SU-DHL-6 (cell line): Measurements from ENCODE around the gene PGAP6.
"Not testable (repeated sequence)": the region's sequence is repeated elsewhere in the genome, so short reads cannot be mapped to it uniquely, and the experiment has no call there.

Experiments used
- H2AFZ ChIP-seq: fragments of 200-600 bp; sonication (generic); 2 replicates; pipeline ENCODE4 v1.6.1; 2014; ENCODE audit warnings: low read depth, mild to moderate bottlenecking, moderate library complexity, mixed read lengths, antibody characterized with exemption, low read length; ENCODE audit not compliant: severe bottlenecking
- H3F3A ChIP-seq: fragments of 200-600 bp; shearing (Covaris generic); 2 replicates; pipeline ENCODE4 v1.6.0; 2016; ENCODE audit warnings: antibody characterized with exemption, mild to moderate bottlenecking; ENCODE audit not compliant: insufficient read depth
- H3K27ac ChIP-seq: fragments of 200-600 bp; sonication (generic); 2 replicates; pipeline ENCODE4 v1.5.1; 2016; ENCODE audit warnings: low read depth, mild to moderate bottlenecking, low read length, moderate library complexity, mixed read lengths
- H3K27me3 ChIP-seq: fragments of 200-600 bp; sonication (generic), shearing (Covaris generic); 2 replicates; pipeline ENCODE4 v1.6.0; 2014; ENCODE audit warnings: mild to moderate bottlenecking, low read length
- H3K36me3 ChIP-seq: fragments of 200-600 bp; sonication (generic); 2 replicates; pipeline ENCODE4 v1.6.1; 2014; ENCODE audit warnings: mild to moderate bottlenecking, low read length, mixed read lengths
- H3K4me2 ChIP-seq: fragments of 300-600, 200-600 bp; shearing (Covaris generic), sonication (generic); 2 replicates; pipeline ENCODE4 v1.6.0; 2014; ENCODE audit warnings: low read length, low read depth, mild to moderate bottlenecking; ENCODE audit not compliant: poor library complexity, severe bottlenecking
- H3K4me3 ChIP-seq: fragments of 200-600 bp; sonication (generic); 2 replicates; pipeline ENCODE4 v1.5.1; 2014; ENCODE audit warnings: antibody characterized with exemption, low read length, mild to moderate bottlenecking, mixed read lengths; ENCODE audit not compliant: insufficient read depth, poor library complexity, severe bottlenecking
- H3K79me2 ChIP-seq: fragments of 200-600 bp; sonication (generic); 2 replicates; pipeline ENCODE4 v1.6.1; 2014; ENCODE audit warnings: mild to moderate bottlenecking, low read length, moderate library complexity; ENCODE audit not compliant: insufficient read depth
- H3K9ac ChIP-seq: fragments of 200-600 bp; sonication (generic); 2 replicates; pipeline ENCODE4 v1.7.0; 2014; ENCODE audit warnings: mild to moderate bottlenecking, low read length
- H3K9me2 ChIP-seq: fragments of 200-600 bp; sonication (generic); replicated peaks from 2 replicates; pipeline ENCODE4 v1.6.1; 2014; ENCODE audit warnings: low read length; ENCODE audit not compliant: insufficient read depth
- H3K9me3 ChIP-seq: fragments of 200-600 bp; sonication (generic); 2 replicates; pipeline ENCODE4 v1.6.1; 2014; ENCODE audit warnings: low read length, mixed read lengths; ENCODE audit not compliant: insufficient read depth
- H4K20me1 ChIP-seq: fragments of 200-600 bp; sonication (generic); 2 replicates; pipeline ENCODE4 v1.6.1; 2014; ENCODE audit warnings: low read depth, mild to moderate bottlenecking, antibody characterized with exemption, low read length, moderate library complexity, mixed read lengths
- EZH2phosphoT487 ChIP-seq: fragments of 200-600 bp; sonication (generic), shearing (Covaris generic); conservative IDR thresholded peaks from 2 replicates; pipeline ENCODE4 v1.6.1; 2018; ENCODE audit warnings: mild to moderate bottlenecking, antibody characterized with exemption, low read length, moderate library complexity, mixed read lengths
- TF ChIP-seq, protein P1 (sequence below): fragments of 200-600 bp; sonication (generic); IDR thresholded peaks from one replicate; pipeline ENCODE4 v1.5.1; 2017; ENCODE audit warnings: antibody characterized with exemption, mild to moderate bottlenecking, low read length, moderate library complexity; ENCODE audit not compliant: insufficient read depth, poor library complexity, severe bottlenecking

Gene PGAP6

DNA sequence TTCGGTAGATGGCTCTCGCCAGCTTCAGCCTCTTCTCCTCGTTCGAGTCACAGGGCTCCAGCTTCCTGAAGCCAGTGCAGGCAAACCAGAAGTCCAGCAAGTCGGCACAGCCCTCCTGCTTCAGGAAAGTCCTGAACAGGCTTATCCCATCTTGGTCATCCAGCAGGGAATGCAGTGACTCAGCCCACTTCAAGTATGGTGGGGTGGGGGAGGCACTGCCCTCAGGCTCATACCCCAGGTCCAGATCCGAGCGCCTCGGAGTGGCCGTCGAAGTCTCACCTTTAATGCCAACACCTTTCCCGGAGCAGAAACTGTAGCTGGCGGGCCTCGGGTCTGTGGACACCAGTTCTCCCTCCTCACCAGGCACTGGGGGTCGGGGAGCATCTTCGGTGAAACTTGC is 35.2 kb downstream of the PGAP6 start:
- H3K36me3 ChIP-seq = no peaks in the 10 kb centered on the region
- H3K27me3 ChIP-seq = no peaks in the 10 kb centered on the region
- no peak overlapping the region for H2AFZ ChIP-seq
- no peaks in the 10 kb centered on the region for H3K9me3 ChIP-seq
- no peaks in the 10 kb centered on the region for H3F3A ChIP-seq
- H3K9me2 ChIP-seq = no peaks in the 10 kb centered on the region
- no peak overlapping the region for H3K4me3 ChIP-seq
- TF ChIP-seq, protein P1, sequence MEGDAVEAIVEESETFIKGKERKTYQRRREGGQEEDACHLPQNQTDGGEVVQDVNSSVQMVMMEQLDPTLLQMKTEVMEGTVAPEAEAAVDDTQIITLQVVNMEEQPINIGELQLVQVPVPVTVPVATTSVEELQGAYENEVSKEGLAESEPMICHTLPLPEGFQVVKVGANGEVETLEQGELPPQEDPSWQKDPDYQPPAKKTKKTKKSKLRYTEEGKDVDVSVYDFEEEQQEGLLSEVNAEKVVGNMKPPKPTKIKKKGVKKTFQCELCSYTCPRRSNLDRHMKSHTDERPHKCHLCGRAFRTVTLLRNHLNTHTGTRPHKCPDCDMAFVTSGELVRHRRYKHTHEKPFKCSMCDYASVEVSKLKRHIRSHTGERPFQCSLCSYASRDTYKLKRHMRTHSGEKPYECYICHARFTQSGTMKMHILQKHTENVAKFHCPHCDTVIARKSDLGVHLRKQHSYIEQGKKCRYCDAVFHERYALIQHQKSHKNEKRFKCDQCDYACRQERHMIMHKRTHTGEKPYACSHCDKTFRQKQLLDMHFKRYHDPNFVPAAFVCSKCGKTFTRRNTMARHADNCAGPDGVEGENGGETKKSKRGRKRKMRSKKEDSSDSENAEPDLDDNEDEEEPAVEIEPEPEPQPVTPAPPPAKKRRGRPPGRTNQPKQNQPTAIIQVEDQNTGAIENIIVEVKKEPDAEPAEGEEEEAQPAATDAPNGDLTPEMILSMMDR = no peak
- TF ChIP-seq EZH2phosphoT487 = no peak
- peaks cover 57% of the 10 kb centered on the region for H3K79me2 ChIP-seq
- H3K4me2 ChIP-seq = no peak overlapping the region
- H3K9ac ChIP-seq = no peak overlapping the region
- no peak overlapping the region for H3K27ac ChIP-seq
- H4K20me1 ChIP-seq = no peaks in the 10 kb centered on the region

DNA sequence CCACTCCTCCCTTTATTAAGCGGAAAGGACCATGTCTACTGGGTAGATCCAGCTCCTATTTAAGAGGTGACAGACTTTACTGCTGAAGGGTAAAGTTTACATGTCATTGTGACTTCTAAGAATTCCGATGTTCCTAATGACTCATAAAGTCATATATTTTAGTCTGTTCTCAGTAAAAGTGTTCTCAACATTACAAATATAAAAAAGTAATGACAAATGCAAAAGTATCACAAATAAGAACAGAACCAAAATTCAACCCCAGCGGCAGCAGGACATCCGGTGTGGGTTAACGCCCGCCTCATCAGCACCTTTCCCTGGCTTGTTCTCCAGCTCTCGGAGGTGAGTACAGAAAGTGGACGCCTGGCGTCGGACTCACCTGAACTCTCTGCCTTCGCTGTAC is 36.0 kb downstream of the PGAP6 start:
- no peak overlapping the region for H3K4me2 ChIP-seq
- H3K4me3 ChIP-seq = no peak overlapping the region
- no peaks in the 10 kb centered on the region for H3K9me3 ChIP-seq
- H4K20me1 ChIP-seq = no peaks in the 10 kb centered on the region
- H3K79me2 ChIP-seq = peaks cover 53% of the 10 kb centered on the region
- H3K9me2 ChIP-seq = no peaks in the 10 kb centered on the region
- H2AFZ ChIP-seq = no peak overlapping the region
- no peaks in the 10 kb centered on the region for H3F3A ChIP-seq
- H3K27me3 ChIP-seq = no peaks in the 10 kb centered on the region
- H3K9ac ChIP-seq = no peak overlapping the region
- no peak for TF ChIP-seq EZH2phosphoT487
- TF ChIP-seq, protein P1 = no peak
- no peaks in the 10 kb centered on the region for H3K36me3 ChIP-seq
- no peak overlapping the region for H3K27ac ChIP-seq

GRCh38 chr16:342455-343213 is 39.1 kb downstream of the PGAP6 start:
- Histone ChIP-seq H3K27ac (no peak overlapping the region), H2AFZ (no peak overlapping the region), H3K4me3 (no peak overlapping the region), H3K27me3 (no peaks in the 10 kb centered on the region), H3K9me3 (no peaks in the 10 kb centered on the region), H3K36me3 (no peaks in the 10 kb centered on the region), H3K9me2 (no peaks in the 10 kb centered on the region), H4K20me1 (no peaks in the 10 kb centered on the region), H3K79me2 (peaks cover 52% of the 10 kb centered on the region), H3K9ac (no peak overlapping the region), H3K4me2 (no peak overlapping the region), H3F3A (no peaks in the 10 kb centered on the region)
- TF ChIP-seq EZH2phosphoT487 = no peak
- TF ChIP-seq, protein P1 = no peak

DNA sequence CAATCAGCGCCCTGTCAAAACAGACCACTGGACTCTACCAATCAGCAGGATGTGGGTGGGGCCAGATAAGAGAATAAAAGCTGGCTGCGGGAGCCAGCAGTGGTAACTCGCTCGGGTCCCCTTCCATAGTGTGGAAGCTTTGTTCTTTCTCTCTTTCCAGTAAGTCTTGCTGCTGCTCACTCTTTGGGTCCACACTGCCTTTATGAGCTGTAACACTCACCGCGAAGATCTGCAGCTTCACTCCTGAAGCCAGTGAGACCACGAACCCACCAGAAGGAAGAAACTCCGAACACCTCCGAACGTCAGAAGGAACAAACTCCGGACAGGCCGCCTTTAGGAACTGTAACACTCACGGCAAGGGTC is 39.8 kb downstream of the PGAP6 start:
- not testable (repeated sequence) for H3K9ac ChIP-seq, H3K9me3 ChIP-seq, H3K9me2 ChIP-seq, H3K4me3 ChIP-seq, H3K36me3 ChIP-seq, H4K20me1 ChIP-seq, H3K27ac ChIP-seq, H2AFZ ChIP-seq, H3K27me3 ChIP-seq, H3F3A ChIP-seq, H3K4me2 ChIP-seq
- peaks cover 53% of the 10 kb centered on the region for H3K79me2 ChIP-seq

DNA sequence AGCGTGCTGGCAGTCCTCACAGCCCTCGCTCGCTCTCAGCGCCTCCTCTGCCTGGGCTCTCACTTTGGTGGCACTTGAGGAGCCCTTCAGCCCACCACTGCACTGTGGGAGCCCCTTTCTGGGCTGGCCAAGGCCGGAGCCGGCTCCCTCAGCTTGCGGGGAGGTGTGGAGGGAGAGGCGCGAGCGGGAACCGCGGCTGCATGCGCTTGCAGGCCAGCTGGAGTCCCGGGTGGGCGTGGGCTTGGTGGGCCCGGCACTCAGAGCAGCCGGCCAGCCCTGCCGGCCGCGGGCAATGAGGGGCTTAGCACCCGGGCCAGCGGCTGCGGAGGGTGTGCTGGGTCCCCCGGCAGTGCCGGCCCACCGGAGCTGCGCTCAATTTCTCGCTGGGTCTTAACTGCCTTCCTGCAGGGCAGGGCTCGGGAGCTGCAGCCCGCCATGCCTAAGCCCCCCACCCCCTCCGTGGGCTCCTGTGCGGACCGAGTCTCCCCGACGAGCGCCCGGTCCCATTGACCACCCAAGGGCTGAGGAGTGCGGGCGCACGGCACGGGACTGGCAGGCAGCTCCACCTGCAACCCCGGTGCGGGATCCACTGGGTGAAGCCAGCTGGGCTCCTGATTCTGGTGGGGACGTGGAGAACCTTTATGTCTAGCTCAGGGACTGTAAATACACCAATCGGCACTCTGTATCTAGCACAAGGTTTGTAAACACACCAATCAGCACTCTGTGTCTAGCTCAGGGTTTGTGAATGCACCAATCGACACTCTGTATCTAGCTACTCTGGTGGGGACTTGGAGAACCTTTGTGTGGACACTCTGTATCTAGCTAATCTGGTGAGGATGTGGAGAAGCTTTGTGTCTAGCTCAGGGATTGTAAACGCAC is 40.4 kb downstream of the PGAP6 start:
- H3K4me3 ChIP-seq, H3K27ac ChIP-seq, H3F3A ChIP-seq, H3K36me3 ChIP-seq, H3K9me2 ChIP-seq, H3K4me2 ChIP-seq, H3K9ac ChIP-seq, H3K27me3 ChIP-seq, H2AFZ ChIP-seq, H3K9me3 ChIP-seq, H4K20me1 ChIP-seq: not testable (repeated sequence)
- H3K79me2 ChIP-seq = peaks cover 48% of the 10 kb centered on the region
